SJSA1 (cell line): Measurements from ENCODE around the gene PDGFB. TPM values are rescaled to one million over a fixed set of nuclear protein-coding genes. Genes with fewer than 3 reads are reported as not detected.

ENCODE experiments used
- DNase-seq, 2 experiments: peaks; one replicate each; pipeline ENCODE4 v3.0.0-alpha.2; 2015 to 2020; ENCODE audit warnings: low spot score in 2 of 2, low read depth in 1 of 2
- H3K27ac ChIP-seq: fragments of 250-450 bp; sonication (Bioruptor Pico); 2 replicates; pipeline ENCODE4 v1.5.1; 2020; ENCODE audit warnings: mild to moderate bottlenecking, moderate library complexity
- H3K27me3 ChIP-seq: fragments of 250-450 bp; sonication (Bioruptor Pico); replicated peaks from 2 replicates; pipeline ENCODE4 v1.5.1; 2020; ENCODE audit warnings: mild to moderate bottlenecking, moderate library complexity
- H3K36me3 ChIP-seq: fragments of 250-450 bp; sonication (Bioruptor Pico); 2 replicates; pipeline ENCODE4 v1.5.1; 2020; ENCODE audit warnings: mild to moderate bottlenecking
- H3K4me1 ChIP-seq: fragments of 250-450 bp; sonication (Bioruptor Pico); replicated peaks from 2 replicates; pipeline ENCODE4 v1.6.1; 2021; ENCODE audit warnings: mild to moderate bottlenecking
- H3K4me3 ChIP-seq: fragments of 250-450 bp; sonication (Bioruptor Pico); 2 replicates; pipeline ENCODE4 v1.5.1; 2020; ENCODE audit warnings: mild to moderate bottlenecking
- H3K9me3 ChIP-seq: fragments of 250-450 bp; sonication (Bioruptor Pico); replicated peaks from 2 replicates; pipeline ENCODE4 v1.5.1; 2020; ENCODE audit warnings: mild to moderate bottlenecking
- total RNA-seq: library from RNA; depleted of rRNA; stranded (reverse); fragments of >200 nt; shearing (Covaris generic); gene quantifications from 2 replicates; pipeline ENCODE4 v1.2.3, GENCODE V29; 2014

Gene PDGFB
- total RNA-seq, 1 experiment from 2014 or later, result 0.13 TPM

GRCh38 chr22:39194098-39194497 lies 50.7 kb downstream of the PDGFB start:
- no peaks in the 10 kb centered on the region for H3K27me3 ChIP-seq
- no peak overlapping the region for H3K4me3 ChIP-seq
- no peaks in the 10 kb centered on the region for H3K4me1 ChIP-seq

GRCh38 chr22:39188809-39189208 lies 56.0 kb downstream of the PDGFB start:
- H3K4me3 ChIP-seq, result no peak overlapping the region
- H3K9me3 ChIP-seq, result no peaks in the 10 kb centered on the region; the same call in 1 of the 2 replicates
- H3K4me1 ChIP-seq, result no peaks in the 10 kb centered on the region
- no peaks in the 10 kb centered on the region for H3K36me3 ChIP-seq
- no peaks in the 10 kb centered on the region for H3K27me3 ChIP-seq
- DNase-seq, result no peak
- H3K27ac ChIP-seq, result no peak overlapping the region

More at GRCh38 chr22:39194098-39194497, 50.7 kb downstream of the PDGFB start:
- no peak for DNase-seq
- Histone ChIP-seq H3K36me3 (no peaks in the 10 kb centered on the region), H3K9me3 (peaks cover 2% of the 10 kb centered on the region; the same call in 1 of the 2 replicates), H3K27ac (no peak overlapping the region)

GRCh38 chr22:39185601-39186012 lies 59.2 kb downstream of the PDGFB start:
- no peaks in the 10 kb centered on the region for H3K36me3 ChIP-seq
- H3K27me3 ChIP-seq, result no peaks in the 10 kb centered on the region
- 0 out of 2 replicates have a peak, but pooled peaks cover 8% of the 10 kb centered on the region for H3K4me1 ChIP-seq
- H3K27ac ChIP-seq, result no peak overlapping the region
- H3K4me3 ChIP-seq, result no peak overlapping the region
- H3K9me3 ChIP-seq, result no peaks in the 10 kb centered on the region
- DNase-seq, result no peak

- Histone ChIP-seq H3K27ac (no peak overlapping the region), H3K27me3 (no peaks in the 10 kb centered on the region), H3K36me3 (no peaks in the 10 kb centered on the region), H3K4me1 (0 out of 2 replicates have a peak, but pooled peaks cover 8% of the 10 kb centered on the region), H3K9me3 (no peaks in the 10 kb centered on the region), H3K4me3 (no peak overlapping the region)
- DNase-seq, result no peak
Measured at GRCh38 chr22:39184586-39185577, 59.9 kb downstream of the PDGFB start.

- Histone ChIP-seq H3K4me3 (no peak overlapping the region), H3K27me3 (no peaks in the 10 kb centered on the region), H3K4me1 (peaks cover 11% of the 10 kb centered on the region; the same call in 1 of the 2 replicates), H3K36me3 (no peaks in the 10 kb centered on the region), H3K27ac (no peak overlapping the region), H3K9me3 (no peaks in the 10 kb centered on the region)
- DNase-seq, result no peak
Measured at GRCh38 chr22:39183991-39184585, 60.7 kb downstream of the PDGFB start.

GRCh38 chr22:39182478-39183030 lies 62.2 kb downstream of the PDGFB start:
- no peaks in the 10 kb centered on the region for H3K9me3 ChIP-seq
- DNase-seq, result no peak
- H3K4me1 ChIP-seq, result peaks cover 27% of the 10 kb centered on the region
- no peak overlapping the region for H3K4me3 ChIP-seq
- H3K36me3 ChIP-seq, result no peaks in the 10 kb centered on the region
- H3K27ac ChIP-seq, result no peak overlapping the region
- no peaks in the 10 kb centered on the region for H3K27me3 ChIP-seq

- no peak overlapping the region for H3K4me3 ChIP-seq
- H3K27ac ChIP-seq, result no peak overlapping the region
- no peaks in the 10 kb centered on the region for H3K9me3 ChIP-seq
- H3K4me1 ChIP-seq, result peaks cover 35% of the 10 kb centered on the region
- H3K36me3 ChIP-seq, result no peaks in the 10 kb centered on the region
- no peak for DNase-seq
- H3K27me3 ChIP-seq, result no peaks in the 10 kb centered on the region
Measured at GRCh38 chr22:39181778-39182177, 63.0 kb downstream of the PDGFB start.

- Histone ChIP-seq H3K9me3 (no peaks in the 10 kb centered on the region), H3K4me3 (no peak overlapping the region), H3K4me1 (peaks cover 39% of the 10 kb centered on the region), H3K27ac (no peak overlapping the region), H3K27me3 (no peaks in the 10 kb centered on the region), H3K36me3 (no peaks in the 10 kb centered on the region)
- DNase-seq, result no peak
Measured at GRCh38 chr22:39181356-39181755, 63.4 kb downstream of the PDGFB start.

GRCh38 chr22:39179841-39180335 lies 64.9 kb downstream of the PDGFB start:
- no peak overlapping the region for H3K27ac ChIP-seq
- DNase-seq, result no peak
- H3K4me3 ChIP-seq, result no peak overlapping the region
- H3K27me3 ChIP-seq, result no peaks in the 10 kb centered on the region
- H3K4me1 ChIP-seq, result peaks cover 53% of the 10 kb centered on the region
- H3K9me3 ChIP-seq, result no peaks in the 10 kb centered on the region; the same call in 1 of the 2 replicates
- no peaks in the 10 kb centered on the region for H3K36me3 ChIP-seq

GRCh38 chr22:39179401-39179827 lies 65.4 kb downstream of the PDGFB start:
- Histone ChIP-seq H3K4me1 (peaks cover 58% of the 10 kb centered on the region), H3K36me3 (no peaks in the 10 kb centered on the region), H3K27me3 (no peaks in the 10 kb centered on the region), H3K27ac (no peak overlapping the region), H3K9me3 (no peaks in the 10 kb centered on the region; the same call in 1 of the 2 replicates), H3K4me3 (no peak overlapping the region)
- DNase-seq, result no peak

GRCh38 chr22:39178206-39179111 lies 66.3 kb downstream of the PDGFB start:
- Histone ChIP-seq H3K36me3 (no peaks in the 10 kb centered on the region), H3K27me3 (no peaks in the 10 kb centered on the region), H3K27ac (peak overlapping the region; percentile 96), H3K4me1 (peaks cover 68% of the 10 kb centered on the region), H3K9me3 (no peaks in the 10 kb centered on the region; the same call in 1 of the 2 replicates), H3K4me3 (no peak overlapping the region)
- peak in 1 of 2 experiments; percentile 16 for DNase-seq

- no peaks in the 10 kb centered on the region for H3K36me3 ChIP-seq
- peak in 1 of 2 experiments; percentile 14 for DNase-seq
- H3K9me3 ChIP-seq, result no peaks in the 10 kb centered on the region; the same call in 1 of the 2 replicates
- no peaks in the 10 kb centered on the region for H3K27me3 ChIP-seq
- peaks cover 68% of the 10 kb centered on the region for H3K4me1 ChIP-seq
- no peak overlapping the region for H3K4me3 ChIP-seq
- peak overlapping the region; percentile 96 for H3K27ac ChIP-seq
Measured at GRCh38 chr22:39177791-39178190, 67.0 kb downstream of the PDGFB start.

GRCh38 chr22:39177456-39177775 lies 67.4 kb downstream of the PDGFB start:
- DNase-seq, result peak in 1 of 2 experiments; percentile 14
- H3K36me3 ChIP-seq, result no peaks in the 10 kb centered on the region
- peaks cover 64% of the 10 kb centered on the region for H3K4me1 ChIP-seq
- H3K9me3 ChIP-seq, result no peaks in the 10 kb centered on the region; the same call in 1 of the 2 replicates
- H3K27ac ChIP-seq, result peak overlapping the region; percentile 96
- H3K4me3 ChIP-seq, result no peak overlapping the region
- H3K27me3 ChIP-seq, result no peaks in the 10 kb centered on the region
